ENCODE data around the gene FZD1.

GRCh38 chr7:91307467-91307866 lies 43.2 kb downstream of the FZD1 start:
- TF ChIP-seq CTCF (IDR thresholded peaks at IDR 0.05) (no peak), EZH2 (IDR thresholded peaks at IDR 0.05) (no peak)

Measured in neural progenitor cell (in vitro differentiated cells).